SJSA1 (cell line): ENCODE measurements around the gene RPL12. TPM values are rescaled to one million over a fixed set of nuclear protein-coding genes. Genes with fewer than 3 reads are reported as not detected.

ENCODE experiments used
- DNase-seq, 2 experiments: peaks; one replicate each; pipeline ENCODE4 v3.0.0-alpha.2; 2015 to 2020; ENCODE audit warnings: low spot score in 2 of 2, low read depth in 1 of 2
- H3K27ac ChIP-seq: fragments of 250-450 bp; sonication (Bioruptor Pico); 2 replicates; pipeline ENCODE4 v1.5.1; 2020; ENCODE audit warnings: mild to moderate bottlenecking, moderate library complexity
- H3K27me3 ChIP-seq: fragments of 250-450 bp; sonication (Bioruptor Pico); replicated peaks from 2 replicates; pipeline ENCODE4 v1.5.1; 2020; ENCODE audit warnings: mild to moderate bottlenecking, moderate library complexity
- H3K36me3 ChIP-seq: fragments of 250-450 bp; sonication (Bioruptor Pico); 2 replicates; pipeline ENCODE4 v1.5.1; 2020; ENCODE audit warnings: mild to moderate bottlenecking
- H3K4me1 ChIP-seq: fragments of 250-450 bp; sonication (Bioruptor Pico); replicated peaks from 2 replicates; pipeline ENCODE4 v1.6.1; 2021; ENCODE audit warnings: mild to moderate bottlenecking
- H3K4me3 ChIP-seq: fragments of 250-450 bp; sonication (Bioruptor Pico); 2 replicates; pipeline ENCODE4 v1.5.1; 2020; ENCODE audit warnings: mild to moderate bottlenecking
- H3K9me3 ChIP-seq: fragments of 250-450 bp; sonication (Bioruptor Pico); replicated peaks from 2 replicates; pipeline ENCODE4 v1.5.1; 2020; ENCODE audit warnings: mild to moderate bottlenecking
- total RNA-seq: library from RNA; depleted of rRNA; stranded (reverse); fragments of >200 nt; shearing (Covaris generic); gene quantifications from 2 replicates; pipeline ENCODE4 v1.2.3, GENCODE V29; 2014

RPL12 gene
- total RNA-seq, 1 experiment from 2014 or later: 1,700 TPM

DNA sequence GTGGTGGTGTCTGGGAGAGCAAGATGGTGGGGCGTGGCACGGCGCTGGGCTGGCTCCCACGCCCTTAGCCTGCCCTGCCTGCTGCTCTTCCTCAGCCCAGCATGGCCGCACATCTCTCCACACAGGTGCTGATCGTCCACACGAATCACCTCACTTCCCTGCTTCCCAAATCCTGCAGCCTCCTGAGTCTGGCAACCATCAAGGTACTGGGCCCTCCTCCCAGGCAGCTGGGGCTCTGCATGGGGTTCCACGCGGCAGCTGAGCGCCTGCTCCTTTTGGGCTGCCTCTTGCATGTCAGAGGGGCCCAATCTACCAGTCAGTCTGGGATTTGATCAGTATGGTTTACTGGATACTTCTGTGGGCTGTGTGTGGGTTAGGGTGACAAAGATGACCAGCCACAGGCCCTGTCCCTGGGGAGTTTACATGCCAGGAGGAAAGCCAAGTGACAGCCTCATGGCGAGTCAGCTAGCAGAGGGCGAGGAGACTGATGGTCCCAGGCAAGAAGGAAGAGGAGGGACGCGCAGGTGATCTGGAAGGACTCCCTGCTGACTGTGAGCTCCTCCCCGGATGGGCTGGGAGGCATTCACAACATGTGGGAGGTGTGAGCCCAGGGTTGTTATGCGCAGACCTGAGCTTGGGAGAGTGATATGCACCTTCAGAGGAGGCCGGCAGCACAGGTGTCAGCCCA is 6.1 kb upstream of the RPL12 start:
- H3K4me3 ChIP-seq: no peak overlapping the region
- peaks cover 2% of the 10 kb centered on the region for H3K4me1 ChIP-seq
- no peak overlapping the region for H3K27ac ChIP-seq

DNA sequence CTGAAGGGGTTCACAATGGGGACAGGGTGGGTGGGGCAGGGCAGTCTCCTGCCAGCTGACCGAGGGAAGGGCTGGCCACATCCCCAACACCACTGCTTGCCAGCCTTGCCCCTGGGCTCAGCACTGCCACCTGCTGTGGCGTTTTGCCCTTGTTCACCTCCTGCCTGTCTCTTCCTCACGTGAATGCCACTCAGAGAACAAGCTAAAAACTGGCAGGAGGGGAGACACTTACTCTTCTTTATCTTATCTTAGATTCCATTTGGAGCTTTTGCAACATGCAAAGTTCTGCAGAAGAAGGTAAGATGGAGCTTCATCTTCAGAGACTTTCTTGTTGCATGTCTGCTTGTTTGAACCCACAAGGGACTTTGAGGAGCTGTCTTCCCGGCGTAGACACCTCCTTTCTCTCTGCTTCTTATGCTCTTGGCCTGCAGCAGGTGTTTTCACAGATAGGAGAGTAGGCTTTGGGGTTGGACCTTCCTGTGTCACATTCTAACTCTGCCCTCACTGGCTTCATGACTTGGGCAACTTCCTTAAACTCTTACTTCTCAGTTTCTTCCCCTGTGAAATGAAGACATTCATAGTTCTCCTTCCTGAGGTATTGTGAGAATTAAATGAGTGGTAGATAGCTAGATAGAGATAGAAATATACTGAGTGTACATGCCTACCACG is 4.3 kb upstream of the RPL12 start:
- no peak for DNase-seq
- Histone ChIP-seq H3K4me1 (peaks cover 6% of the 10 kb centered on the region), H3K9me3 (no peaks in the 10 kb centered on the region), H3K27ac (no peak overlapping the region), H3K4me3 (no peak overlapping the region), H3K27me3 (no peaks in the 10 kb centered on the region), H3K36me3 (peaks cover 14% of the 10 kb centered on the region)

More for the DNA sequence above, 6.1 kb upstream of the RPL12 start:
- no peak for DNase-seq
- Histone ChIP-seq H3K9me3 (no peaks in the 10 kb centered on the region), H3K36me3 (peaks cover 19% of the 10 kb centered on the region), H3K27me3 (no peaks in the 10 kb centered on the region)

DNA sequence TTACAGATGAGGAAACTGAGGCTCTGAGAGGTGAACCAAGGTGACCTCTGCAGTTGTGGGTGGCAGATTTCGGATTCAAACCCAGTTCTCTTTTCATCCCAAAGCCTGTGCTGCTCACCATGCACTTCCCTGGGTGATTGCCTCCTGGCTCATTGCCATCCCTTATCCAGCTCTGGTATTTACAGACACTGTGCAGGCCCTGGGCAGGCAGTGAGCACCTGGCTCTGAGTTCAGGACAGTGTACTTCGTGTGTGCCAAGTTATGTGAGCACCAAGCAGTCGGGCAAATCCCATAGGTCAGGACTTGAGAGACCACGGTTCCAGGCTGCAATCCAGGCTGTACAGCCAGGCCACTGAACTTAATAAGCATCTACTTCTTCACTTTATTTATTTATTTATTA is 1.5 kb upstream of the RPL12 start:
- H3K27me3 ChIP-seq: no peaks in the 10 kb centered on the region
- no peak for DNase-seq
- H3K27ac ChIP-seq: no peak overlapping the region
- H3K9me3 ChIP-seq: no peaks in the 10 kb centered on the region
- no peak overlapping the region for H3K4me3 ChIP-seq
- peaks cover 41% of the 10 kb centered on the region for H3K36me3 ChIP-seq
- peaks cover 20% of the 10 kb centered on the region for H3K4me1 ChIP-seq

DNA sequence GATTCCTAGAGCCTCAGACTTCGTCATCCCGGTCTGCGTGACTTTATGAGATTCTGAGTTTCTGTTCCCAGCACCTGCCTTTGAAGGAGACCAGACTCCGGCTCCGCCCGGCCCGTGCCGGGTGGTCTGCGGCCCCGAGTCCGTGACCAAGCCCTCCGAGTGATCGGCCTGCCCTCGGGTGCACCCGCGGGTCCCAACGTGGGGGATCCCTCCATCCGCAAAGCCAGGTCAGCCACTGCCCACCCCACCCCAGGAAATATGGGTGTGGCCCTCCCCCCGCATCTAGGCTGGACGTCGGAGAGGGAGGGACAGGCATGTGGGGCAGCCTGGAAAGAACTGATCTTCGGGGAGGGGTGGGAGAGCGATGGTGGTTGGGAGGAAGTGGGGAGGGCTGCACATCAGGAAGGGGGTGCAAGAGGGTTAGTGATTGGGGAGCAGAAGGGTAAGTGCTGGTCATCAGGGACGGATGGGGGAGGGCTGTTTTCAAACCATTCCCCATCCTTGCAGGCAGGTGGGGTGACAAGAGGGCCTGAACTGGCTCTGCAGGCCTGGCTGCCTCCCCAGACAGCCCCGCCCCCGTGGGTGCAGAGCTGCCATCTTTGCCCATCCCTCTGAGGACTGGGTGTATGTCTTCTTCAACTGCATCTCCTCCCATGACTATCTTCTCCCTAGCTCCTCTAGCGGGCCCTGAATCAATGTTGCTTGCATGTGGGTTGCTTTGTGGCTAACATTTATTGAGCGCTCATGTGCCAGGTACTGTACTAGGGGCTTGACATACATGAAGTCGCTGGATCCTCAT is 851 bp upstream of the RPL12 start:
- peak in 1 of 2 experiments; percentile 55 for DNase-seq

DNA sequence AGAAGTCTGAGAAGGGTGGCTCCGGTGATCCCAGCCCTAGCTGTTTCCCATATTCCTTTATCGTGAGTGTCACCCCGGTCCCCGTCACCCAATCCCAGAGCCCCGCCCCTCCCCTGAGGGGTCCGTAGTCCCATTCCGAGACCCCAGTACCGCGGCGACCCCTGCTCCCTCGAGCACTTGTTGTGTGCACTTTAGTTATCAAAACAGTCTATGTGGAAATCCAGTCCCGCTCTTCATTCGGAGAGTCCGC is 327 bp upstream of the RPL12 start:
- peaks cover 48% of the 10 kb centered on the region for H3K36me3 ChIP-seq
- no peaks in the 10 kb centered on the region for H3K9me3 ChIP-seq
- no peaks in the 10 kb centered on the region for H3K27me3 ChIP-seq
- peak overlapping the region; percentile 85 for H3K4me3 ChIP-seq
- peak overlapping the region; percentile 80 for H3K27ac ChIP-seq
- no peak for DNase-seq
- H3K4me1 ChIP-seq: peaks cover 20% of the 10 kb centered on the region

More for the DNA sequence above, 851 bp upstream of the RPL12 start:
- Histone ChIP-seq H3K27ac (peak overlapping the region; percentile 80), H3K4me3 (peak overlapping the region; percentile 85), H3K27me3 (no peaks in the 10 kb centered on the region), H3K36me3 (peaks cover 43% of the 10 kb centered on the region), H3K9me3 (no peaks in the 10 kb centered on the region), H3K4me1 (peaks cover 20% of the 10 kb centered on the region)

DNA sequence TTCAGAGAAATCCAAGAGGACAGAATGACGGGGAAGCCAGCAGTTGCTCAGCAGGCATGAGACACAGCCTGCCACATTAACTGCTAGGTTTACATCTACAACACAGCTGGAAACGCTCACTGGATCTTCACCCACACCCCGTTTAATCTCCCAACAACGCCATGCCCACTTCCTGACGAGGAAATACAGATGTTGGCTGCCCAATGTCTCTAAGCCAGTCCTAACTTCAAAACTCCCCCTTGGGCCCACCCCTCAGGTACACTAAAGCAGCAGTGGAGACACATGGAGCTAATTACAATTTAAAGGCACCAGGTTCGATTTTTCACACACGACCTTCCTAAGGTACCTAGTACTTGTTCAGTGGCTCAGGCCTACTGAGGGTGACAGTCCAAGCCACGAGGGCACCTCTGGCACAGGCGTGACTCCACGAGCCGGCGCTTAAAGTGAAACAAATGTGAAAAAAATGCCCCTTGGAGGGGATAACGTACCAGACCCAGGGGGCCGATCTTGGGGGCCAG is 904 bp downstream of the RPL12 start:
- peak overlapping the region; percentile 85 for H3K4me3 ChIP-seq
- no peaks in the 10 kb centered on the region for H3K9me3 ChIP-seq
- H3K27me3 ChIP-seq: no peaks in the 10 kb centered on the region
- peaks cover 61% of the 10 kb centered on the region for H3K36me3 ChIP-seq
- DNase-seq: no peak
- peaks cover 20% of the 10 kb centered on the region for H3K4me1 ChIP-seq
- peak overlapping the region; percentile 80 for H3K27ac ChIP-seq

DNA sequence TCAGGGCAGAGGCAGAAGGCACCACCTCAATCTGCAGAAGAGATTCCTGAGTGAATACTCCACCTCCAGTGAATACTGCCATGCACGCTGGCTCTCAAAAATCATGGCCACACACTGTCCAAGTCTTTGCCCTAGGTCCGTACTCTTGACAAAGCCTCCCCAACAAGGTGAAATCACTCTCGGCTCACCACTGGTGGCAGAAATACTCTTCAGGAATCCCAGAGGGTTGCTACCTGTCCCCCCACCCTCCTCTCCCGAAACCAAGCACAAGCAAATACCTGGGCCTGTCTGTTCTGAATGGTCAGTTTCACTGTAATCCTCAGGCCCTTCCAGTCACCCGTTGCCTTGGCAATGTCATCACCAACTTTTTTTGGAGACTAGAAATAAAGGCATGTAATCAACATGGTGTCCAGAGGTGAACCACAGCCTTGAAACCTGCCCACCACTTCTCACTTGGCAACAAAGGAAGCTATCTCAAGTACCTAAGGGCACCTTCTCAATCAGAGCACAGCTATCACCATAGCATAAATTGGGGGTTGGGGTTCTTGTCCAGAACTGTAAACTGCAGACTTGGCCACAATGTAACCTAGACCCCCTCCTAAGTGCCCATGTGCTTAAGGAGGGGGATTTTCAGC is 1.8 kb downstream of the RPL12 start:
- H3K27ac ChIP-seq: peak overlapping the region; percentile 80
- DNase-seq: no peak
- peaks cover 69% of the 10 kb centered on the region for H3K36me3 ChIP-seq
- H3K9me3 ChIP-seq: no peaks in the 10 kb centered on the region
- no peaks in the 10 kb centered on the region for H3K27me3 ChIP-seq
- H3K4me3 ChIP-seq: peak overlapping the region; percentile 85
- H3K4me1 ChIP-seq: peaks cover 20% of the 10 kb centered on the region

DNA sequence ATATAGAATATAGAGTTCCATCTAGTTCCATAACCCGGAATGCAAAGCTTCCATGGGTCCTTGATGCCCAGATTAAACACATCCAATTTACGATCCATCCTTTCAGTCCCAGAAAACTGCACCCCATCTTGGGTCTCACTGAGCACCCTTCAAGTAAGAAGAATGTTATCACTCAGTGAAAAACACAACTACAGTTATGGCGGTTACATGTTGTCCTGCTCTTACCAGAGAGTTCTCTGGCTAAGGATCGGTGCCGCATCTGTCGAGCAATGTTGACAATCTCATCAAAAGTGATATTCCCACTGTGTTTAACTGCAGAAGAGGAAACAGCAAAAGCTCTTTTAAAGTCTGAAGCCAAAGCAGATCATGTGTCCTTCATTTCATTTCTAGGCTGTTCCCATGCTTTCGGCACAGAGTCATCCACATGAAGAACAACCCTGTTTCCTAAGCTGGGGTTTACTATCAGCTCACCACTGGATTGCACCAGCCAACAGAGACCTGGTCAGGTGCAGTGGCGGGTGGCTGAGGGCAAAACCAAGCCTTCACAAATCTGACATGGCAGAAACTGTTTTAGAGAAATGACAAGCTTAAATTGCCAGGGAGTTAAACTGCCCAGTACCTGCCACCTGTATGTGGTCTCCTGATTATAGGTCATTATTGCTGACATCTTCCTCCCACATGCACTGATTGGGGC is 2.9 kb downstream of the RPL12 start:
- no peak overlapping the region for H3K27ac ChIP-seq
- peaks cover 79% of the 10 kb centered on the region for H3K36me3 ChIP-seq
- H3K4me1 ChIP-seq: peaks cover 25% of the 10 kb centered on the region
- no peaks in the 10 kb centered on the region for H3K27me3 ChIP-seq
- H3K9me3 ChIP-seq: peaks cover 2% of the 10 kb centered on the region; the same call in 1 of the 2 replicates
- no peak for DNase-seq
- no peak overlapping the region for H3K4me3 ChIP-seq

DNA sequence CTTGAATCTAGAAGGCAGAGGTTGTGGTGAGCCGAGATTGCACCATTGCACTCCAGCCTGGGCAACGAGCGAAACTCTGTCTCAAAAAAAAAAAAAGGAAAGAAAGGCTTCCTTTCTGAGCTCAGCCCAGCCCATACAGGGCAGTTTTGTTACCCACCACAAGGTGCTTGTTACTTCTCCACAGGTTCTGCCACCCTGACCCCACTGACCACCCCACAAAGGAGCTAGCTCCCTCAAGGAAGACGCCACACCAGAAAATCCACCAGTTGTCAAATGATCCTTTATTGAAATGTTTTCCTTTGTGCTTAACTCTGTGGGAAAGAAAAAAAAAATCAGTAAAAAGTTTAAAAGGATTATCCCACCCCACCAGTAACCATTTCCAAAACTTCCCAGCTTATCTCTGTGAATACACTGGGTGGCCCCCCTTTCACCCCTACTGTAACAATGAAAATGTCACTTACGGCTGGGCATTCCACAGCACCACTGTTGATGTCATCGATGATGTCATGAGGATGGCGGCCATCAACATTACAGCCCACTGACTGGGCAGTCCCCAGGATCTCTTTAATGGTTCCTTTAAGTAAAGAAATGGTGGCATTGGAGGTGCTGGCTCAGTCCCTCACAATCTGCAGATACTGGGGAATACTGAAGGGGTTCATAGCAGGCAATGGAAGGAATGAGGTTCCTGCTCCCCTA is 3.6 kb downstream of the RPL12 start:
- Histone ChIP-seq H3K4me3 (no peak overlapping the region), H3K27me3 (no peaks in the 10 kb centered on the region), H3K9me3 (peaks cover 2% of the 10 kb centered on the region; the same call in 1 of the 2 replicates), H3K4me1 (peaks cover 25% of the 10 kb centered on the region), H3K27ac (no peak overlapping the region), H3K36me3 (peaks cover 85% of the 10 kb centered on the region)
- no peak for DNase-seq

DNA sequence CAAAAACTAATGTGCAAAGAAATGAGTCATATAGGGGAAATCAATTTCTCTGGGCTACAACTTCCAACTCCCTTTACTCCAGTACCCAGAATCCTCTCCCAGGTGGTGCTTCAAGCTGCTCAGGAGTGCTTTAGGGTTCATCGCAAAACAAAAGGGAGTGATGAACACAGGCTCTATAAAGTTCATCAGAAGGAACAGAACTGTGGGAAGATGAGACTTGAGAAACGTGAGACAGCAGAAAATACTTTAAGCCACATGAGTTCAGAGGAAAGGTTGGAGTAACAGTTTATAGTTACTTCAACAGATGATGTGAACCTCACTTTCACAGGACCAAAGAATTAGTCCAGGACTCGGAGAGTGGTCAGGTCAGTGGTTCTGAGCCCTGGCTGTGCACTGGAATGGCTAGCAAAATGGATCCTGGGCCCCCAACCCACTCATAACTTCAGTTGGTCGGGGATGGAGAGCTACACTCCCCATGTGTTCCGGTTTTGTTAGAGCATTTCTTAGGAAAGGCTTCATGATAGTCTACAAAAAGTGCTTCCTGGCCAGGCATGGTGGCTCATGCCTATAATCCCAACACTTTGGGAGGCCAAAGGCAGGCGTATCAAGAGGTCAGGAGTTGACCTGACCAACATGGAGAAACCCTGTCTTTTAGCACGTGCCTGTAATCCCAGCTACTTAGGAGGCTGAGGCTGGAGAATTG is 4.3 kb downstream of the RPL12 start:
- no peak overlapping the region for H3K4me3 ChIP-seq
- H3K4me1 ChIP-seq: peaks cover 19% of the 10 kb centered on the region
- peaks cover 2% of the 10 kb centered on the region; the same call in 1 of the 2 replicates for H3K9me3 ChIP-seq
- H3K27ac ChIP-seq: no peak overlapping the region
- peaks cover 88% of the 10 kb centered on the region for H3K36me3 ChIP-seq
- DNase-seq: no peak
- no peaks in the 10 kb centered on the region for H3K27me3 ChIP-seq

DNA sequence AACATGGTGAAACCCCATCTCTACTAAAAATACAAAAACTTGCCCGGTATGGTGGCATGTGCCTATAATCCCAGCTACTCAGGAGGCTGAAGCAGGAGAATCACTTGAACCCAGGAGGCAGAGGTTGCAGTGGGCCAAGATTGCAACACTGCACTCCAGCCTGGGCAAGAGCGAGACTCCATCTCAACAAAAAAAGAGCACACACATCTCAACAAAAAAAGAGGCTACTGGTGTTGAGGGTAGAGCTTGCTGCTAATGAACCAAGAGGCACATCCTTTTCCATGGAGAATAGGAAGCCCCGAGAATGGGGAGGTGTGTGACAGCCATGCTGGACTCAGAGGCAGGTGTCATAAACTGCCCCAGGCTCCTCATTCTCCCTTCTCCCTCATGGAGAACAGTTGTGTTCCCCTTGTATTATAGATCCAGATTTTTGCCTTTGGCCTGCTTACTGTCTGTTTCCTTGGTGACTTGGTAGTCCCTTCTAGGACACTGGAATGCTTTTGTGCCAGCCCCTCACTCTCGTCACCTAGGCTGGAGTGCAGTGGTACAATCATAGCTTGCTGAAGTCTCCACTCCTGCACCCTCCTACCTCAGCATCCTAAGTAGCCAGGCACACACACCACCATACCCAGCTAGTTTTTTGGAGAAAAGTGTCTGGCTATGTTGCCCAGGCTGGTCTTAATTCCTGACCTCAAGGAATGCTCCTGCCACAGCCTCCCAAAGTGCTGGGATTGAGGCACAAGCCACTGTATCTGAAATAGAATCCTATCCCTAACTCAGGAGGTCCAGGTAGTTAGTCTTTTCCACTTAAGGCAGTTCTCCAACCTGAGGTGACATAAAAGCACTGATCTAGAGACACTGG is 5.1 kb downstream of the RPL12 start:
- no peak overlapping the region for H3K4me3 ChIP-seq
- DNase-seq: no peak
- H3K4me1 ChIP-seq: peaks cover 19% of the 10 kb centered on the region
- H3K36me3 ChIP-seq: peaks cover 96% of the 10 kb centered on the region
- no peak overlapping the region for H3K27ac ChIP-seq
- peaks cover 2% of the 10 kb centered on the region; the same call in 1 of the 2 replicates for H3K9me3 ChIP-seq
- no peaks in the 10 kb centered on the region for H3K27me3 ChIP-seq
